ENCODE measurements around the gene SASH1.
"Not testable (repeated sequence)": the region's sequence is repeated elsewhere in the genome, so short reads cannot be mapped to it uniquely, and the experiment has no call there.

Gene SASH1

GRCh38 chr6:148329596-148330381 is 12.8 kb upstream of the SASH1 start:
- DNase-seq = no peak

- DNase-seq = no peak
These were observed 10.6 kb upstream of the SASH1 start for GRCh38 chr6:148332088-148332487.

GRCh38 chr6:148336901-148337300 is 5.7 kb upstream of the SASH1 start:
- DNase-seq = no peak

GRCh38 chr6:148339766-148340165 is 2.9 kb upstream of the SASH1 start:
- no peak for DNase-seq

- DNase-seq = no peak
These were observed 1.9 kb upstream of the SASH1 start for GRCh38 chr6:148340586-148341297.

- DNase-seq = no peak
These were observed 613 bp upstream of the SASH1 start for GRCh38 chr6:148342100-148342349.

- DNase-seq = no peak
These were observed 577 bp downstream of the SASH1 start for GRCh38 chr6:148343047-148343782.

- no peak for DNase-seq
These were observed 2.5 kb downstream of the SASH1 start for GRCh38 chr6:148345176-148345575.

- no peak for DNase-seq
These were observed 2.9 kb downstream of the SASH1 start for GRCh38 chr6:148345578-148345977.

GRCh38 chr6:148346681-148347440 is 4.2 kb downstream of the SASH1 start:
- no peak for DNase-seq

GRCh38 chr6:148347441-148348054 is 4.9 kb downstream of the SASH1 start:
- DNase-seq = no peak

GRCh38 chr6:148348335-148348734 is 5.7 kb downstream of the SASH1 start:
- DNase-seq = no peak

- no peak for DNase-seq
These were observed 6.1 kb downstream of the SASH1 start for GRCh38 chr6:148348778-148349177.

- no peak for DNase-seq
These were observed 6.8 kb downstream of the SASH1 start for GRCh38 chr6:148349466-148349865.

GRCh38 chr6:148351309-148351708 is 8.7 kb downstream of the SASH1 start:
- DNase-seq = no peak

- not testable (repeated sequence) for DNase-seq
These were observed 9.8 kb downstream of the SASH1 start for GRCh38 chr6:148352421-148352820.

- DNase-seq = no peak
These were observed 15.7 kb downstream of the SASH1 start for GRCh38 chr6:148358196-148358785.

- no peak for DNase-seq
These were observed 16.6 kb downstream of the SASH1 start for GRCh38 chr6:148359228-148359627.

GRCh38 chr6:148364056-148364824 is 21.6 kb downstream of the SASH1 start:
- DNase-seq = no peak

- no peak for DNase-seq
These were observed 22.4 kb downstream of the SASH1 start for GRCh38 chr6:148365041-148365440.

GRCh38 chr6:148367411-148368024 is 24.9 kb downstream of the SASH1 start:
- DNase-seq = no peak

All from activated CD8-positive, alpha-beta memory T cell treated with anti-CD3 and anti-CD28 coated beads, Interleukin-2, amount 50 U/mL, for 48 hours (primary cell).